ENCODE results near the gene HORMAD2.

DNA sequence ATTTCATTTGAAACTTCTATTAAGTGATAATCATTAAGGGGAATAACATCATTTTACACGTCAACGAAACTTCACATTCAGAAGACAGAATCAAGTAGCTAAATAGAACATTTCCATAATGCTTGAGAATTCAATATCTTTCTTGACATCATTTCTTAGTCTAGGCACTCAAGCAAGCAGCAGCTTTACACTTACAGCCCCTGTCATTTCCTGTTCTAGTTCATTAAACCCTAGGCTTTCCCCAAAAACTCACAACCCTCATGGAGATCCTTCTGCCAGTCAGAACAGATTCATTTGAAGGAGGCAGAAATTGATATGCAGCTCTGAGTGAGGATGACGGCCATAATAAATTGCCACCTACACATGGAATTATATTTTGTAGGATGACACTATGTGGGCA is 5.3 kb upstream of the HORMAD2 start:
- TF ChIP-seq POLR2AphosphoS5 (IDR thresholded peaks at IDR 0.05; ENCODE audit: low read depth, low read length), result no peak
- TF ChIP-seq SIN3A (IDR thresholded peaks at IDR 0.05; ENCODE audit: borderline replicate concordance, insufficient read depth, low read length), result no peak
- no peak for TF ChIP-seq TAF1 (IDR thresholded peaks at IDR 0.05; ENCODE audit: borderline replicate concordance, insufficient read depth, low read length)

Measured in PFSK-1 (cell line).